HepG2 (cell line): ENCODE results near the gene SLCO2B1. TPM values are rescaled to one million over a fixed set of nuclear protein-coding genes. Genes with fewer than 3 reads are reported as not detected.

Source experiments
- ATAC-seq: fragments of 200-7000 bp; cut with Tn5 transposase; 3 replicates; pipeline ENCODE4 v1.9.1; 2020; ENCODE audit warnings: mild to moderate bottlenecking, moderate library complexity
- BruUV-seq: library from RNA; stranded (reverse); fragments of 400-500 nt; replicated peaks from 2 replicates; lab custom pipeline; 2021; lab: Mats Ljungman, UMichigan
- CTCF ChIA-PET: fragments of 300-600 bp; formaldehyde crosslinking; extraction: SDS; loops from one replicate; lab custom pipeline; 2021; ENCODE audit warnings: low total read pairs, inconsistent platforms, low intra/inter-chr PET ratio; lab: Yijun Ruan, JAX
- POLR2A ChIA-PET: fragments of 350-600 bp; sonication (Branson Sonifier 250); formaldehyde crosslinking; loops from one replicate; lab custom pipeline; 2020; ENCODE audit warnings: antibody characterized with exemption, inconsistent platforms; lab: Yijun Ruan, JAX
- DNase-seq: peaks from one replicate; pipeline ENCODE4 v3.0.0-alpha.2; 2015; ENCODE audit warnings: low spot score
- FAIRE-seq: peaks from 3 replicates; lab custom pipeline; 2011; peaks lifted over from hg19 to GRCh38; lab: Jason Lieb, UNC
- H2AFZ ChIP-seq: one replicate; pipeline ENCODE4 v1.6.1; 2011; ENCODE audit warnings: low read length, inconsistent platforms
- H3K27ac ChIP-seq: fragments of 300-600 bp; 3 replicates; pipeline ENCODE4 v1.8.0; 2011; ENCODE audit warnings: mixed run types, mild to moderate bottlenecking, mixed read lengths, low read length, inconsistent platforms; ENCODE audit not compliant: insufficient read depth; ENCODE audit errors: extremely low read length
- H3K27me3 ChIP-seq, 2 experiments: fragments of 200-600 bp in 1 of 2; 2 replicates in 1 of 2; 3 replicates in 1 of 2; pipeline versions ENCODE4 v1.6.0 to v1.8.0; 2011; ENCODE audit warnings: low read length in 2 of 2, mild to moderate bottlenecking in 2 of 2, moderate library complexity in 2 of 2, inconsistent platforms in 1 of 2; ENCODE audit not compliant: insufficient read depth in 2 of 2, control insufficient read depth in 1 of 2
- H3K36me3 ChIP-seq, 2 experiments: fragments of 200-600 bp in 1 of 2; replicated peaks in 1 of 2; 2 replicates in 1 of 2; 3 replicates in 1 of 2; pipeline versions ENCODE4 v1.5.1 to v1.8.0; 2011; ENCODE audit warnings: low read length in 2 of 2, inconsistent platforms in 1 of 2; ENCODE audit not compliant: insufficient read depth in 2 of 2, control insufficient read depth in 1 of 2
- H3K4me1 ChIP-seq: 2 replicates; pipeline ENCODE4 v1.5.1; 2012; ENCODE audit warnings: low read length, inconsistent platforms; ENCODE audit not compliant: insufficient read depth
- H3K4me2 ChIP-seq: 2 replicates; pipeline ENCODE4 v1.6.0; 2011; ENCODE audit warnings: low read depth, low read length, inconsistent platforms
- H3K4me3 ChIP-seq, 3 experiments: fragments of 200-600 bp in 1 of 3; sonication (generic), shearing (Covaris generic) in 1 of 3; replicated peaks in 1 of 3; 2 replicates each; pipeline ENCODE4 v1.5.1; 2011 to 2016; ENCODE audit warnings: low read length in 3 of 3, inconsistent platforms in 2 of 3, low read depth in 2 of 3, mild to moderate bottlenecking in 2 of 3, control low read depth in 1 of 3, mixed read lengths in 1 of 3; ENCODE audit not compliant: insufficient read depth in 1 of 3
- H3K79me2 ChIP-seq: one replicate; pipeline ENCODE4 v1.6.1; 2011; ENCODE audit warnings: low read length, inconsistent platforms; ENCODE audit not compliant: insufficient read depth
- H3K9ac ChIP-seq: 2 replicates; pipeline ENCODE4 v1.6.0; 2011; ENCODE audit warnings: mild to moderate bottlenecking, low read depth, low read length, inconsistent platforms; ENCODE audit not compliant: insufficient read depth
- H3K9me3 ChIP-seq: 2 replicates; pipeline ENCODE4 v1.5.1; 2012; ENCODE audit warnings: mild to moderate bottlenecking, low read length
- H4K20me1 ChIP-seq: 2 replicates; pipeline ENCODE4 v1.6.0; 2011; ENCODE audit warnings: inconsistent platforms, mild to moderate bottlenecking, low read length, moderate library complexity; ENCODE audit not compliant: insufficient read depth
- ATRX ChIP-seq: sonication (generic); formaldehyde crosslinking; IDR thresholded peaks from 2 replicates; pipeline ENCODE4 v1.4.0; 2020; ENCODE audit warnings: missing genetic modification reagents, borderline replicate concordance
- CCDC6 ChIP-seq: sonication (generic); formaldehyde crosslinking; IDR thresholded peaks from 2 replicates; pipeline ENCODE4 v1.8.1; 2022; ENCODE audit warnings: mild to moderate bottlenecking, missing genetic modification reagents, moderate library complexity
- GATAD2A ChIP-seq: IDR thresholded peaks from 2 replicates; pipeline ENCODE4 v1.6.1; 2016
- NR1H2 ChIP-seq: sonication (generic); formaldehyde crosslinking; IDR thresholded peaks from 2 replicates; pipeline ENCODE4 v1.8.1; 2022; ENCODE audit warnings: low read depth, missing genetic modification reagents, borderline replicate concordance
- SP4 ChIP-seq: sonication (generic); formaldehyde crosslinking; IDR thresholded peaks from 2 replicates; pipeline ENCODE4 v1.8.1; 2023; ENCODE audit warnings: mild to moderate bottlenecking, missing genetic modification reagents
- SPEN ChIP-seq: sonication (generic); formaldehyde crosslinking; IDR thresholded peaks from 2 replicates; pipeline ENCODE4 v1.5.1; 2020; ENCODE audit warnings: low read depth, mild to moderate bottlenecking, missing genetic modification reagents
- ZBTB7A ChIP-seq: sonication (generic); formaldehyde crosslinking; IDR thresholded peaks from 2 replicates; pipeline ENCODE4 v1.8.0; 2022; ENCODE audit warnings: mild to moderate bottlenecking, missing genetic modification reagents
- ZGPAT ChIP-seq: IDR thresholded peaks from 2 replicates; pipeline ENCODE4 v1.6.1; 2016; ENCODE audit warnings: mild to moderate bottlenecking
- ZNF24 ChIP-seq: fragments of 450-650 bp; IDR thresholded peaks from 2 replicates; pipeline ENCODE4 v1.6.1; 2017; ENCODE audit warnings: antibody characterized with exemption, mild to moderate bottlenecking
- ZNF557 ChIP-seq: sonication (generic); formaldehyde crosslinking; IDR thresholded peaks from 2 replicates; pipeline ENCODE4 v1.4.0; 2020; ENCODE audit warnings: missing genetic modification reagents
- ZNF589 ChIP-seq: sonication (generic); formaldehyde crosslinking; conservative IDR thresholded peaks from 2 replicates; pipeline ENCODE4 v1.8.0; 2022; ENCODE audit warnings: mild to moderate bottlenecking, moderate library complexity, missing genetic modification reagents
- WGBS: methylation state at CpG from one replicate; pipeline ENCODE4 v1.1.6; 2017; ENCODE audit warnings: low lambda C conversion rate; 5-methylcytosine and 5-hydroxymethylcytosine counted together
- in situ Hi-C: cut with HindIII; loops from 2 replicates; pipeline ENCODE4 v1.10.0; 2017; ENCODE audit warnings: low pct_unique_long_range_greater_than_20kb; ENCODE audit not compliant: extremely low pct_ligation_motif_present
- intact Hi-C: fragments of 100-400 bp; cut with micrococcal nuclease; formaldehyde crosslinking; loops from one replicate; pipeline ENCODE4 v1.10.0; 2022; ENCODE audit not compliant: unreplicated experiment
- polyA plus RNA-seq, 8 experiments: library from polyadenylated mRNA; depleted of rRNA in 3 of 8; stranded (reverse) in 7 of 8; unstranded in 1 of 8; fragments of >200 nt; fragmentation: Illumina TruSeq in 4 of 8; extraction: Trizol in 4 of 8; gene quantifications; 2 replicates each; pipeline versions ENCODE4 v1.2.1 to v1.2.3, GENCODE V29; 2011 to 2016; ENCODE audit warnings: low read depth in 4 of 8, missing spikeins in 1 of 8, mixed read lengths in 1 of 8; ENCODE audit not compliant: insufficient read depth in 1 of 8
- total RNA-seq, 5 experiments: library from RNA; depleted of rRNA; stranded (reverse); fragments of >200 nt; fragmentation: Illumina TruSeq; extraction: Trizol; gene quantifications; 2 replicates each; pipeline ENCODE4 v1.2.3, GENCODE V29; 2016; ENCODE audit warnings: low read depth in 1 of 5
- TF ChIP-seq, protein P1 (sequence below): sonication (generic); formaldehyde crosslinking; IDR thresholded peaks from 2 replicates; pipeline ENCODE4 v1.5.0; 2020; ENCODE audit warnings: missing genetic modification reagents
- TF ChIP-seq, protein P2 (sequence below): sonication (generic); formaldehyde crosslinking; IDR thresholded peaks from 2 replicates; pipeline ENCODE4 v1.8.0; 2023; ENCODE audit warnings: mild to moderate bottlenecking, missing genetic modification reagents
- TF ChIP-seq, protein P3 (sequence below): sonication (generic); formaldehyde crosslinking; IDR thresholded peaks from 2 replicates; pipeline ENCODE4 v1.5.1; 2020; ENCODE audit warnings: missing genetic modification reagents, mild to moderate bottlenecking, borderline replicate concordance
- TF ChIP-seq, protein P4 (sequence below): sonication (generic); IDR thresholded peaks from 2 replicates; pipeline ENCODE4 v1.6.1; 2016; ENCODE audit warnings: low read depth, borderline replicate concordance

The SLCO2B1 gene
- total and polyA plus RNA-seq, 2 of the 13 experiments (the other 11 are each of a cell fraction or from before 2014, with no cell fraction given), result 15.3 to 19.8 TPM

DNA sequence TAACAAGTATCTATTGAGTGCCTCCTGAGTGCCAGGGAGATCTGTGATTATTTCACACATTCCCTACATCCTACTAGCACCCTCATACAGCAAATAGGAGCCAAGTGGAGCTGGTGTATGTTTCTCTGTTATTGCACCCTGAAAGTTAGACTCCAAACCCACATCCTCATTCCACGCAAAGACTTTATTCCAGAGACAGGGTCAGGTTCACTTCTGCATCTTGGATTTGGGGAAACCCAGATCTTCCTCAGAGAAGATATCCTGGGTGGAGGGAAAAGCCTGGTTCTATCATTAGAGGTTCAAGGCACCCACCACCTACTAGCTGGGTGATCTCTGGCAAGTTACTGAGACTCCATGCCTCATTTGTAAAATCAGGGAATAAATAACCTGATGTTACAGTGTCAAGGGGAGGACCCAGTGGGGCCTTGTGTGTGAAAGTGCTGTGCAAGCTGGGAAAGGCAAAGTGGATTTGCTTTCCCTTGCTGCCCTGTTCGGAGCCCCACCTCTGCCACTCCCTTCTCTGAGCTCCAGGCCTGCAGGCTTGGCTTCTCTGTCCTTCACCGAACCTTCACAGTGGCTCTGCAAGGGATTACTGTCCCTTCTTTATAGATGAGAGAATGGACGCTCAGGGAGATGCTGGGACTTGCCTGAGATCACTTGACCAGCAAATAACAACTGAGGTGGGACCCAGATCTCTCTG lies 991 bp upstream of the SLCO2B1 start (continued):
- TF ChIP-seq, protein P1, sequence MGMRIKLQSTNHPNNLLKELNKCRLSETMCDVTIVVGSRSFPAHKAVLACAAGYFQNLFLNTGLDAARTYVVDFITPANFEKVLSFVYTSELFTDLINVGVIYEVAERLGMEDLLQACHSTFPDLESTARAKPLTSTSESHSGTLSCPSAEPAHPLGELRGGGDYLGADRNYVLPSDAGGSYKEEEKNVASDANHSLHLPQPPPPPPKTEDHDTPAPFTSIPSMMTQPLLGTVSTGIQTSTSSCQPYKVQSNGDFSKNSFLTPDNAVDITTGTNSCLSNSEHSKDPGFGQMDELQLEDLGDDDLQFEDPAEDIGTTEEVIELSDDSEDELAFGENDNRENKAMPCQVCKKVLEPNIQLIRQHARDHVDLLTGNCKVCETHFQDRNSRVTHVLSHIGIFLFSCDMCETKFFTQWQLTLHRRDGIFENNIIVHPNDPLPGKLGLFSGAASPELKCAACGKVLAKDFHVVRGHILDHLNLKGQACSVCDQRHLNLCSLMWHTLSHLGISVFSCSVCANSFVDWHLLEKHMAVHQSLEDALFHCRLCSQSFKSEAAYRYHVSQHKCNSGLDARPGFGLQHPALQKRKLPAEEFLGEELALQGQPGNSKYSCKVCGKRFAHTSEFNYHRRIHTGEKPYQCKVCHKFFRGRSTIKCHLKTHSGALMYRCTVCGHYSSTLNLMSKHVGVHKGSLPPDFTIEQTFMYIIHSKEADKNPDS, result no peak
- TF ChIP-seq ATRX (CRISPR knock-in tag), result no peak
- TF ChIP-seq SPEN, result no peak
- no peak for TF ChIP-seq ZNF24
- no peak for TF ChIP-seq ZNF589 (CRISPR knock-in tag)
- no peak for TF ChIP-seq ZBTB7A

GRCh38 chr11:75151346-75152047 lies 590 bp downstream of the SLCO2B1 start:
- in situ Hi-C loops (no loop called here), intact Hi-C loops (no loop called here)
- H3K36me3 ChIP-seq, result no peaks in the 10 kb centered on the region
- no peaks in the 10 kb centered on the region for H4K20me1 ChIP-seq
- CTCF ChIA-PET, result no interaction called here
- peak overlapping the region; percentile 28 to 60 (median 39) for H3K4me3 ChIP-seq
- 26% methylated on average over 13 of the region's 13 CpGs for WGBS
- no peaks in the 10 kb centered on the region for H3K9me3 ChIP-seq
- peaks cover 12% of the 10 kb centered on the region for H3K79me2 ChIP-seq
- peak overlapping the region; percentile 61 for H3K9ac ChIP-seq
- peaks cover 99% of the 10 kb centered on the region for H3K4me1 ChIP-seq
- H2AFZ ChIP-seq, result peak overlapping the region; percentile 16
- BruUV-seq, result TSS peak; percentile 38
- peak overlapping the region; percentile 77 for H3K4me2 ChIP-seq
- DNase-seq, result no peak
- POLR2A ChIA-PET, result interaction anchor here (1.0 to 9.8 kb wide), 7 partner anchors 8 to 163 kb away, joined by 3 to 174 read pairs (median 12); partner anchors contain the start of gene NEU3
- H3K27ac ChIP-seq, result peak overlapping the region; percentile 73
- H3K27me3 ChIP-seq, result no peaks in the 10 kb centered on the region
- no peak for FAIRE-seq
- peak; percentile 17 for ATAC-seq
- TF ChIP-seq, protein P2, sequence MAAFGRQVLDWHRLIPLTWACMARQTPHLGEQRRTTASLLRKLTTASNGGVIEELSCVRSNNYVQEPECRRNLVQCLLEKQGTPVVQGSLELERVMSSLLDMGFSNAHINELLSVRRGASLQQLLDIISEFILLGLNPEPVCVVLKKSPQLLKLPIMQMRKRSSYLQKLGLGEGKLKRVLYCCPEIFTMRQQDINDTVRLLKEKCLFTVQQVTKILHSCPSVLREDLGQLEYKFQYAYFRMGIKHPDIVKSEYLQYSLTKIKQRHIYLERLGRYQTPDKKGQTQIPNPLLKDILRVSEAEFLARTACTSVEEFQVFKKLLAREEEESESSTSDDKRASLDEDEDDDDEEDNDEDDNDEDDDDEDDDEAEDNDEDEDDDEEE, result peak; percentile 37; the same call in 1 of the 2 replicates
- TF ChIP-seq, protein P3, sequence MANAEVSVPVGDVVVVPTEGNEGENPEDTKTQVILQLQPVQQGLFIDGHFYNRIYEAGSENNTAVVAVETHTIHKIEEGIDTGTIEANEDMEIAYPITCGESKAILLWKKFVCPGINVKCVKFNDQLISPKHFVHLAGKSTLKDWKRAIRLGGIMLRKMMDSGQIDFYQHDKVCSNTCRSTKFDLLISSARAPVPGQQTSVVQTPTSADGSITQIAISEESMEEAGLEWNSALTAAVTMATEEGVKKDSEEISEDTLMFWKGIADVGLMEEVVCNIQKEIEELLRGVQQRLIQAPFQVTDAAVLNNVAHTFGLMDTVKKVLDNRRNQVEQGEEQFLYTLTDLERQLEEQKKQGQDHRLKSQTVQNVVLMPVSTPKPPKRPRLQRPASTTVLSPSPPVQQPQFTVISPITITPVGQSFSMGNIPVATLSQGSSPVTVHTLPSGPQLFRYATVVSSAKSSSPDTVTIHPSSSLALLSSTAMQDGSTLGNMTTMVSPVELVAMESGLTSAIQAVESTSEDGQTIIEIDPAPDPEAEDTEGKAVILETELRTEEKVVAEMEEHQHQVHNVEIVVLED (CRISPR knock-in tag), result no peak
- TF ChIP-seq GATAD2A (CRISPR knock-in tag) (no peak), ZGPAT (no peak), NR1H2 (CRISPR knock-in tag) (no peak), SP4 (CRISPR knock-in tag) (0 out of 2 replicates have a peak, but pooled peaks have one; percentile 17), ZNF557 (CRISPR knock-in tag) (no peak), CCDC6 (CRISPR knock-in tag) (no peak)
- TF ChIP-seq, protein P4, sequence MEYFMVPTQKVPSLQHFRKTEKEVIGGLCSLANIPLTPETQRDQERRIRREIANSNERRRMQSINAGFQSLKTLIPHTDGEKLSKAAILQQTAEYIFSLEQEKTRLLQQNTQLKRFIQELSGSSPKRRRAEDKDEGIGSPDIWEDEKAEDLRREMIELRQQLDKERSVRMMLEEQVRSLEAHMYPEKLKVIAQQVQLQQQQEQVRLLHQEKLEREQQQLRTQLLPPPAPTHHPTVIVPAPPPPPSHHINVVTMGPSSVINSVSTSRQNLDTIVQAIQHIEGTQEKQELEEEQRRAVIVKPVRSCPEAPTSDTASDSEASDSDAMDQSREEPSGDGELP, result peak; percentile 64; the same call in 1 of the 2 replicates
